Fibroblast of lung (primary cell): ENCODE results near the gene LSR.

Experiments used
- CTCF ChIP-seq, 2 donors: IDR thresholded peaks in 1 of 2; conservative IDR thresholded peaks in 1 of 2; 1 replicate in 1 of 2; 2 replicates in 1 of 2; pipeline ENCODE4 v1.5.1; 2011 to 2012; ENCODE audit warnings: low read length in 2 of 2, control low read depth in 1 of 2, inconsistent platforms in 1 of 2, low read depth in 1 of 2, mild to moderate bottlenecking in 1 of 2
- EZH2 ChIP-seq: IDR thresholded peaks from 2 replicates; pipeline ENCODE4 v1.5.1; 2012; ENCODE audit warnings: low read length, control low read depth, mild to moderate bottlenecking; ENCODE audit errors: missing control alignments

- TF ChIP-seq EZH2 = no peak
- no peak for TF ChIP-seq CTCF (conservative IDR thresholded peaks at IDR 0.05 in 1 of 2, IDR thresholded peaks at IDR 0.05 in 1 of 2; ENCODE audit: low read depth in 1 of 2, low read length in 2 of 2)
Observed at GRCh38 chr19:35246466-35247092, 2.2 kb upstream of the LSR start.
